HG02642 (cell line): ENCODE results near the gene PPP1R15A.
"Not testable (repeated sequence)": the region's sequence is repeated elsewhere in the genome, so short reads cannot be mapped to it uniquely, and the experiment has no call there.

Source experiments
- ATAC-seq: cut with Tn5 transposase; IDR thresholded peaks from one replicate; pipeline ENCODE4 v1.9.1; 2021; ENCODE audit warnings: mild to moderate bottlenecking; ENCODE audit not compliant: unreplicated experiment, poor library complexity

The PPP1R15A gene

GRCh38 chr19:48910803-48911202 is 38.6 kb downstream of the PPP1R15A start:
- no peak for ATAC-seq

- ATAC-seq: no peak
Measured at GRCh38 chr19:48913114-48913889, 41.1 kb downstream of the PPP1R15A start.

GRCh38 chr19:48914181-48914580 is 42.0 kb downstream of the PPP1R15A start:
- ATAC-seq: no peak

- ATAC-seq: no peak
Measured at GRCh38 chr19:48915757-48916156, 43.5 kb downstream of the PPP1R15A start.

- no peak for ATAC-seq
Measured at GRCh38 chr19:48918071-48918470, 45.9 kb downstream of the PPP1R15A start.

- ATAC-seq: no peak
Measured at GRCh38 chr19:48918801-48919247, 46.6 kb downstream of the PPP1R15A start.

- not testable (repeated sequence) for ATAC-seq
Measured at GRCh38 chr19:48919271-48919670, 47.0 kb downstream of the PPP1R15A start.

GRCh38 chr19:48920949-48921348 is 48.7 kb downstream of the PPP1R15A start:
- ATAC-seq: no peak

- ATAC-seq: no peak
Measured at GRCh38 chr19:48921721-48922500, 49.7 kb downstream of the PPP1R15A start.

- ATAC-seq: no peak
Measured at GRCh38 chr19:48922548-48923490, 50.6 kb downstream of the PPP1R15A start.

- ATAC-seq: no peak
Measured at GRCh38 chr19:48925240-48925843, 53.1 kb downstream of the PPP1R15A start.
